Keratinocyte (primary cell): Measurements from ENCODE around the gene CYB5A. TPM values are rescaled to one million over a fixed set of nuclear protein-coding genes. Genes with fewer than 3 reads are reported as not detected.

ENCODE experiments used
- DNase-seq: peaks from one replicate; pipeline ENCODE4 v3.0.0-alpha.2; 2011; ENCODE audit warnings: low read depth, missing footprints, low spot score
- FAIRE-seq: peaks from 2 replicates; lab custom pipeline; 2011; peaks lifted over from hg19 to GRCh38; lab: Jason Lieb, UNC
- H2AFZ ChIP-seq: 2 replicates; pipeline ENCODE4 v1.6.0; 2012; ENCODE audit warnings: low read length, control low read depth, inconsistent platforms; ENCODE audit not compliant: control insufficient read depth
- H3K27ac ChIP-seq: 2 replicates; pipeline ENCODE4 v1.5.1; 2011; ENCODE audit warnings: low read length; ENCODE audit not compliant: control insufficient read depth, insufficient read depth
- H3K27me3 ChIP-seq: 3 replicates; pipeline ENCODE4 v1.6.0; 2011; ENCODE audit warnings: low read length; ENCODE audit not compliant: control insufficient read depth, insufficient read depth; ENCODE audit errors: extremely low read depth
- H3K36me3 ChIP-seq, 2 experiments: 2 replicates in 1 of 2; 3 replicates in 1 of 2; pipeline ENCODE4 v1.5.1; 2011; ENCODE audit warnings: low read length in 2 of 2, mild to moderate bottlenecking in 1 of 2; ENCODE audit not compliant: control insufficient read depth in 2 of 2, insufficient read depth in 2 of 2; ENCODE audit errors: extremely low read depth in 1 of 2
- H3K4me1 ChIP-seq: 3 replicates; pipeline ENCODE4 v1.5.1; 2011; ENCODE audit warnings: low read length; ENCODE audit not compliant: control insufficient read depth, insufficient read depth; ENCODE audit errors: extremely low read depth
- H3K4me2 ChIP-seq: 3 replicates; pipeline ENCODE4 v1.6.0; 2011; ENCODE audit warnings: low read depth, low read length; ENCODE audit not compliant: control insufficient read depth, insufficient read depth; ENCODE audit errors: extremely low read depth
- H3K4me3 ChIP-seq, 3 experiments: fragments of 200-600 bp in 1 of 3; sonication (generic) in 1 of 3; 2 replicates in 2 of 3; 3 replicates in 1 of 3; pipeline ENCODE4 v1.5.1; 2011 to 2016; ENCODE audit warnings: low read length in 3 of 3, mild to moderate bottlenecking in 3 of 3, control low read depth in 2 of 3, inconsistent platforms in 1 of 3, low read depth in 1 of 3, mixed read lengths in 1 of 3, mixed run types in 1 of 3, moderate library complexity in 1 of 3; ENCODE audit not compliant: control insufficient read depth in 2 of 3, insufficient read depth in 2 of 3; ENCODE audit errors: extremely low read depth in 1 of 3
- H3K79me2 ChIP-seq: 2 replicates; pipeline ENCODE4 v1.6.0; 2012; ENCODE audit warnings: low read length; ENCODE audit not compliant: control insufficient read depth, insufficient read depth
- H3K9ac ChIP-seq: 3 replicates; pipeline ENCODE4 v1.6.0; 2011; ENCODE audit warnings: low read length; ENCODE audit not compliant: control insufficient read depth, insufficient read depth; ENCODE audit errors: extremely low read depth
- H3K9me1 ChIP-seq: 3 replicates; pipeline ENCODE4 v1.6.0; 2011; ENCODE audit warnings: low read length; ENCODE audit not compliant: control insufficient read depth, insufficient read depth; ENCODE audit errors: extremely low read depth
- H3K9me3 ChIP-seq: 2 replicates; pipeline ENCODE4 v1.5.1; 2012; ENCODE audit warnings: low read depth, low read length; ENCODE audit not compliant: control insufficient read depth
- H4K20me1 ChIP-seq: 3 replicates; pipeline ENCODE4 v1.6.0; 2011; ENCODE audit warnings: low read length; ENCODE audit not compliant: control insufficient read depth, insufficient read depth; ENCODE audit errors: extremely low read depth
- CTCF ChIP-seq, 3 experiments: IDR thresholded peaks in 1 of 3; conservative IDR thresholded peaks in 1 of 3; optimal IDR thresholded peaks in 1 of 3; 2 replicates in 2 of 3; 3 replicates in 1 of 3; pipeline versions ENCODE3 to v1.5.1; 2011; ENCODE audit warnings: low read length in 3 of 3, mild to moderate bottlenecking in 3 of 3, moderate library complexity in 2 of 3, control low read depth in 1 of 3, inconsistent platforms in 1 of 3; ENCODE audit not compliant: insufficient read depth in 2 of 3; ENCODE audit errors: extremely low read depth in 1 of 3
- EZH2 ChIP-seq: IDR thresholded peaks from one replicate; pipeline ENCODE4 v1.6.1; 2012; ENCODE audit warnings: inconsistent platforms, mild to moderate bottlenecking, low read length, moderate library complexity
- dilution Hi-C: fragments of 300-500 bp; cut with MboI; formaldehyde crosslinking; loops from one replicate; pipeline ENCODE4 v1.7.0; 2020; ENCODE audit warnings: low sequenced_read_pairs; ENCODE audit not compliant: extremely low pct_ligation_motif_present
- polyA plus RNA-seq, 5 experiments: library from polyadenylated mRNA; depleted of rRNA in 3 of 5; stranded (reverse) in 3 of 5; stranded (forward) in 1 of 5; unstranded in 1 of 5; fragments of >200 nt; gene quantifications; 1 replicate in 1 of 5; 2 replicates in 3 of 5; 3 replicates in 1 of 5; pipeline versions ENCODE4 v1.2.1 to v1.2.3, GENCODE V29; 2011 to 2012; ENCODE audit warnings: missing spikeins in 2 of 5, low read depth in 1 of 5, low replicate concordance in 1 of 5

Gene CYB5A
- polyA plus RNA-seq, 1 donor (not counting 4 experiments of a cell fraction or from before 2014, with no cell fraction given): 49.4 TPM

DNA sequence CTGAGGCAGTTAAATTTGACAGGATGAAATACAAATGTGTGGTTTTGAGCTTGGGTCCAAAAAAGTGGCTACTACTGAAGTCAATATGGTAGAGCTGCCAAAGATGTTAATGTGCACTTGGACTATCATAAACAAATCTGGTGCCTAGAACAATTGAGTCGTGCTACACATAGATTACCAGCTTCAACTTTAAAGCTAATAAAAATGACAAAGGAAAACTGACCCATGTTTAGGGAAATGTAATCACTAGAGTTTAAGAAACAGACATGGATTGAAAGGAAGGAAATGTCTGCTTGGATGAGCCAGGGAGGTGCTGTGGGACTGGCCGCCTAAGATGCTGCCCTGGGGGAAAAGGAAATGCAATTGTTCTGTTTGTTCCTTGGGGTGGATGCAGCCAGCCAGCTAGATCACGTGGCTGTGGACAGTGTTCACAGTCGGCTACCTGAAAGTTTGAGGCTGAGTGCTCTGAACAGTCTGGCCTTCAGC is 36.6 kb downstream of the CYB5A start:
- H3K4me2 ChIP-seq: no peak overlapping the region
- dilution Hi-C loops: no loop called here
- no peaks in the 10 kb centered on the region for H3K27me3 ChIP-seq
- H3K9ac ChIP-seq: no peak overlapping the region
- DNase-seq (no peak), FAIRE-seq (no peak)
- H3K79me2 ChIP-seq: no peaks in the 10 kb centered on the region
- peak overlapping the region; percentile 23 for H2AFZ ChIP-seq
- H3K4me3 ChIP-seq: no peak overlapping the region
- H3K9me1 ChIP-seq: no peaks in the 10 kb centered on the region
- TF ChIP-seq EZH2 (no peak), CTCF (optimal IDR thresholded peaks at IDR 0.05 in 1 of 3, IDR thresholded peaks at IDR 0.05 in 1 of 3, conservative IDR thresholded peaks at IDR 0.05 in 1 of 3; ENCODE audit: extremely low read depth in 1 of 3, insufficient read depth in 2 of 3, low read length in 3 of 3) (no peak)
- H4K20me1 ChIP-seq: no peaks in the 10 kb centered on the region
- no peak overlapping the region for H3K27ac ChIP-seq
- no peaks in the 10 kb centered on the region for H3K36me3 ChIP-seq
- H3K4me1 ChIP-seq: no peaks in the 10 kb centered on the region
- H3K9me3 ChIP-seq: no peaks in the 10 kb centered on the region

- no peak overlapping the region for H3K27ac ChIP-seq
- no peaks in the 10 kb centered on the region for H3K27me3 ChIP-seq
- no peaks in the 10 kb centered on the region for H3K4me1 ChIP-seq
- H4K20me1 ChIP-seq: no peaks in the 10 kb centered on the region
- H3K4me3 ChIP-seq: no peak overlapping the region
- no peak for FAIRE-seq
- no peaks in the 10 kb centered on the region for H3K9me1 ChIP-seq
- H3K9ac ChIP-seq: no peak overlapping the region
- TF ChIP-seq CTCF (optimal IDR thresholded peaks at IDR 0.05 in 1 of 3, IDR thresholded peaks at IDR 0.05 in 1 of 3, conservative IDR thresholded peaks at IDR 0.05 in 1 of 3; ENCODE audit: extremely low read depth in 1 of 3, insufficient read depth in 2 of 3, low read length in 3 of 3) (no peak), EZH2 (no peak)
- H3K4me2 ChIP-seq: no peak overlapping the region
- DNase-seq: no peak
- dilution Hi-C loops: no loop called here
- no peaks in the 10 kb centered on the region for H3K9me3 ChIP-seq
- H2AFZ ChIP-seq: no peak overlapping the region
- H3K79me2 ChIP-seq: no peaks in the 10 kb centered on the region
- H3K36me3 ChIP-seq: no peaks in the 10 kb centered on the region
Observed at GRCh38 chr18:74252039-74252395, 39.7 kb downstream of the CYB5A start.
